ENCODE data around the gene BBS4.

BBS4 gene

GRCh38 chr15:72784456-72784876, 98.5 kb downstream of the BBS4 start:
- TF ChIP-seq CTCF (conservative IDR thresholded peaks at IDR 0.05; ENCODE audit: low read length) = no peak
- peak overlapping the region; percentile 94 for H3K4me3 ChIP-seq (ENCODE audit: low read length)
- no peak for DNase-seq (ENCODE audit: low read depth)

- H3K4me3 ChIP-seq (ENCODE audit: low read length) = no peak overlapping the region
- peak; percentile 71 for DNase-seq (ENCODE audit: low read depth)
- TF ChIP-seq CTCF (conservative IDR thresholded peaks at IDR 0.05; ENCODE audit: low read length) = no peak
Observed at GRCh38 chr15:72785432-72785831, 99.4 kb downstream of the BBS4 start.

GRCh38 chr15:72785841-72786240, 99.8 kb downstream of the BBS4 start:
- DNase-seq (ENCODE audit: low read depth) = no peak
- no peak overlapping the region for H3K4me3 ChIP-seq (ENCODE audit: low read length)
- no peak for TF ChIP-seq CTCF (conservative IDR thresholded peaks at IDR 0.05; ENCODE audit: low read length)

- H3K4me3 ChIP-seq (ENCODE audit: low read length) = no peak overlapping the region
- no peak for TF ChIP-seq CTCF (conservative IDR thresholded peaks at IDR 0.05; ENCODE audit: low read length)
- DNase-seq (ENCODE audit: low read depth) = no peak
Observed at GRCh38 chr15:72786242-72786641, 100.2 kb downstream of the BBS4 start.

GRCh38 chr15:72786676-72787345, 100.8 kb downstream of the BBS4 start:
- TF ChIP-seq CTCF (conservative IDR thresholded peaks at IDR 0.05; ENCODE audit: low read length) = no peak
- no peak overlapping the region for H3K4me3 ChIP-seq (ENCODE audit: low read length)
- DNase-seq (ENCODE audit: low read depth) = no peak

GRCh38 chr15:72787526-72787925, 101.5 kb downstream of the BBS4 start:
- no peak for TF ChIP-seq CTCF (conservative IDR thresholded peaks at IDR 0.05; ENCODE audit: low read length)
- no peak overlapping the region for H3K4me3 ChIP-seq (ENCODE audit: low read length)
- DNase-seq (ENCODE audit: low read depth) = no peak
